ENCODE results near the gene VIPR2. TPM values are rescaled to one million over a fixed set of nuclear protein-coding genes. Genes with fewer than 3 reads are reported as not detected.

The VIPR2 gene
- total and polyA plus RNA-seq, 9 donors = 6.7 to 11.3 (median 8.6) TPM

DNA sequence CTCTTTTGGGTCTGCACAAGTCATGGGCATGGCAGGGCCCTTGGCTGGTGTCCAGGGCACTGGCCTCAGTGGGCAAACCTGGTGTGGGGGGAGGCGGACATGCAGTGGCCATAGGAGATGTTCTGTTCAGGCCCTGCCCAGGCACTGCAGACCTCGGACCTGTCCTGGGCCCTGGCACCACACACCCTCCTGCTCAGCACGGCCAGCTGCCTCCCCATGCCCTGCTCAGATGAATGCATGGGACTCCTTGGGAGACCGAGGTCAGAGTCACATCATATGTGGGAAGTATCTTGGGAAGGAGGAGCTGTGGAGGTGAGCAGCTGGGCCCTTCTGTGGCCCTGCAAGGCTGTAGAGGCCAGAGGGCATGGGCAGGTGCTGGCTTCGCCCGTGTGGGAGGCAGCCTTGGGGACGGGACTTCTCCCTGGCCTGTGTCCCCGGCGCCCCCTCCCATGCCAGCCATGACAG, 130.8 kb downstream of the VIPR2 start:
- 78% methylated on average over 3 of the region's 9 CpGs for WGBS (ENCODE audit: insufficient coverage)
- Histone ChIP-seq H3K27me3 (ENCODE audit: control insufficient read depth, insufficient read depth, low read length) (peaks cover 2% of the 10 kb centered on the region), H3K27ac (ENCODE audit: low read length) (no peak overlapping the region), H3K4me3 (ENCODE audit: low read length) (no peak overlapping the region), H3K9me3 (replicated peaks; ENCODE audit: control insufficient read depth, low read depth, low read length) (no peaks in the 10 kb centered on the region), H3K4me1 (ENCODE audit: control insufficient read depth, insufficient read depth, low read length) (peaks cover 59% of the 10 kb centered on the region), H3K36me3 (ENCODE audit: control insufficient read depth, insufficient read depth, low read length) (no peaks in the 10 kb centered on the region)
- no peak for DNase-seq

DNA sequence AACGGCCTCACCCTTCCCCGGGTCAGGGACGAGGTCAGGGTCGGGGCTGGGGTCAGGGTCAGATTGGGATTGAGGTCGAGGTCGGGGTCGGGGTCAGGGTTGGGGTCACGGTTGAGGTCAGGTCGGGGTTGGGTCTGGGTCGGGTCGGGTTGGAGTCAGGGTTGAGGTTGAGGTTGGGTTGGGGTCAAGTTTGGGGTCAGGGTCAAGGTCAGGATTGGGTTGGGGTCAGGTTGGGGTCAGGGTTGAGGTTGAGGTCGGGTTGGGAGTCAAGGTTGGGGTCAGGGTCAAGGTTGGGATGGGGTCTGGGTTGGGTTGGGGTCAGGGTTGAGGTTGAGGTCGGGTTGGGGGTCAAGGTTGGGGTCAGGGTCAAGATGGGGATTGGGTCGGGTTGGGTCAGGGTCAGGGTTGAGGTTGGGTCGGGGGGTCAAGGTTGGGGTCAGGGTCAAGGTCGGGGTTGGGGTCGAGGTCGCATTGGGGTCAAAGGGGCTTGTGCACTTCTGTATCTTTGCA, 131.4 kb downstream of the VIPR2 start:
- DNase-seq = no peak
- Histone ChIP-seq H3K4me1 (ENCODE audit: control insufficient read depth, insufficient read depth, low read length) (peaks cover 64% of the 10 kb centered on the region), H3K36me3 (ENCODE audit: control insufficient read depth, insufficient read depth, low read length) (no peaks in the 10 kb centered on the region), H3K4me3 (ENCODE audit: low read length) (no peak overlapping the region), H3K27me3 (ENCODE audit: control insufficient read depth, insufficient read depth, low read length) (peaks cover 2% of the 10 kb centered on the region), H3K9me3 (replicated peaks; ENCODE audit: control insufficient read depth, low read depth, low read length) (no peaks in the 10 kb centered on the region), H3K27ac (ENCODE audit: low read length) (no peak overlapping the region)
- WGBS (ENCODE audit: insufficient coverage) = 86% methylated on average over 17 of the region's 18 CpGs

DNA sequence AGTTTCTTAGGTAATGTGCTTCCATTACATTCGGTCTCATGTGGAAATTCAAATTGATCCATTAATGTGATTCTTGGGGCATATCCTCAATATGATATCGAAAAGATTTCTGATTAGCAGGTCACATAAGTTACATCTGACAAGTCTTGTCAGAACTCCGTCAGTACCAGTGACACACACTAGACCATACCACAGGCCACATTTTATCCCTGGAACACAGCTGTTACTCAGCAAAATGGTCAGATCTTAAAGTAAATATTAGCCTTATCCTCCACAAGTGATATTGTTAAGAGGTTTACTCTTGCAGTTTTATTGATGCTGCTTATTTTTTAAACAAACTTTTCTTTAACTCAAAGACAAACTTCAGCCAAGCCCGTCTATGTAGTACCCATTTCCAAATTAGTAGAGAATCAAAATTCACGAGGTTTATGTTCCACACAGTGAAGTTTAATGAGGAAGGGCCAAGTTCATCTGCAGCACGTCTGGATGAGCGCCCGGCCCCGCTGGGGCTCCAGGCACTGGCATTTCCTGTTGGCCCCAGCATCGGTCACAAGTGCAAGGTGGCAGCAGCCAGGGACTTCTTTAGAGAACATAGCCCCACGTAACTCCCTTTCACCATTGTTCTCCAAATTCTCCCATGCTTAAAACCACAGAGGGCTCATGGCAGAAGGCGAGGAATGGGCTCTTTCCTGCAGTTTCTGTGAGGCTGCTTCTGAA, 132.2 kb downstream of the VIPR2 start:
- H3K27ac ChIP-seq (ENCODE audit: low read length) = no peak overlapping the region
- H3K27me3 ChIP-seq (ENCODE audit: control insufficient read depth, insufficient read depth, low read length) = peaks cover 2% of the 10 kb centered on the region
- H3K4me1 ChIP-seq (ENCODE audit: control insufficient read depth, insufficient read depth, low read length) = peaks cover 71% of the 10 kb centered on the region
- peak; percentile 60 for DNase-seq
- H3K9me3 ChIP-seq (replicated peaks; ENCODE audit: control insufficient read depth, low read depth, low read length) = no peaks in the 10 kb centered on the region
- H3K4me3 ChIP-seq (ENCODE audit: low read length) = no peak overlapping the region
- H3K36me3 ChIP-seq (ENCODE audit: control insufficient read depth, insufficient read depth, low read length) = no peaks in the 10 kb centered on the region
- 44% methylated on average over 4 of the region's 12 CpGs for WGBS (ENCODE audit: insufficient coverage)

DNA sequence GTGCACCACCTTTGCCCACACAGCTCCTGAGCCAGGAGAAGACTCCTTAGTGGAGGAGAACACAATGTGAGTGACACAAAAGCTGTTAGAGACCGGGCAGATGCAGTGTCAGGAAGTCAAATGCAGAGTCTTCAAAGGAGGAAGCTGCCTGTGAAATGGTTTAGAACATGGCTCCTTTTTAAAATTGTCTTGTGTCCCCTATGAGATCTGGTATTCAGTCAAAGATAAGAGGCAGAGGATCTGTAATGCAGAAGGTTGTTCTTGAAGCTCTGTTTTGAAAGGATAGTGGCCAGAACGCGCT, 133.0 kb downstream of the VIPR2 start:
- peaks cover 2% of the 10 kb centered on the region for H3K27me3 ChIP-seq (ENCODE audit: control insufficient read depth, insufficient read depth, low read length)
- 33% methylated on average over 1 of the region's 3 CpGs for WGBS (ENCODE audit: insufficient coverage)
- peaks cover 80% of the 10 kb centered on the region for H3K4me1 ChIP-seq (ENCODE audit: control insufficient read depth, insufficient read depth, low read length)
- H3K27ac ChIP-seq (ENCODE audit: low read length) = no peak overlapping the region
- H3K9me3 ChIP-seq (replicated peaks; ENCODE audit: control insufficient read depth, low read depth, low read length) = no peaks in the 10 kb centered on the region
- H3K4me3 ChIP-seq (ENCODE audit: low read length) = no peak overlapping the region
- no peaks in the 10 kb centered on the region for H3K36me3 ChIP-seq (ENCODE audit: control insufficient read depth, insufficient read depth, low read length)
- no peak for DNase-seq

DNA sequence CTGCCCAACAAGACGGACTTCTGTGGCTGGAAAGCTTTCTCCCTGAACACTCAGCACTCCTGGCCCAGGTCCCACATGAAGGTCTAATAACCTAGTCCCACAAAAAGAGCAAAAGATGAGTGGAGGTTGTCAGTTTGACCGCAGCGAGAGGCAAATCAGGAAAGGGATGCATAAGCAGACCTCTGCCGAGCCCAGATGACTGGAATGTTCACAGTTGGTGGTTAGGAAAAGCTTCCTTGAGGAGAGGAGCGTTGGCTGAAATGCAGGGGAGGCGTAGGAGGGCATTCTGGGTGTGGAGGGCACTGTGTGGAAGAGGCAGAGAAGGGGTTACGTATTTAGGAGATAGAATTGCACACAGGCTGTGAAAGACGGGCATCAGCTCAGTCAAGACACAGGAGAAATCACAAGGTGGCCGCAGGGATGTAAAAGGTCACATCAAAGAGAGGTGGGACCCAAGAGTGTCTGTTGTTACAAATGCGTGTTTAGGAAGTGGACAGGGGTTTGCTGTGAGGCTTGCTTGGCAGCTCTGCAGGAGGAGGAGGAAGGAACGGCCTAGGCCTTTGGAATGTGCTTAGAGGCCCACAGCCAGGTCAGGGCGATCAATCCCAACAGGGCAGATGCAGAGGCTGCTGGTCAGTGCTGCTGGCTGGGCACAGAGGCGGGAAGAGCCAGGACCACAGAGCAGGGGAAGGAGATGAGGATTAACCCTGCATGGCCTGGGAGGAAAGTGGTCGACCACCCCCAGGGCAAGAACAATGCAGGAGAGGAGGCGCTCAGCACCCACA, 133.5 kb downstream of the VIPR2 start:
- H3K36me3 ChIP-seq (ENCODE audit: control insufficient read depth, insufficient read depth, low read length) = no peaks in the 10 kb centered on the region
- H3K27me3 ChIP-seq (ENCODE audit: control insufficient read depth, insufficient read depth, low read length) = peaks cover 2% of the 10 kb centered on the region
- no peak overlapping the region for H3K4me3 ChIP-seq (ENCODE audit: low read length)
- no peak for DNase-seq
- WGBS (ENCODE audit: insufficient coverage) = 61% methylated on average over 12 of the region's 15 CpGs
- H3K27ac ChIP-seq (ENCODE audit: low read length) = no peak overlapping the region
- H3K9me3 ChIP-seq (replicated peaks; ENCODE audit: control insufficient read depth, low read depth, low read length) = no peaks in the 10 kb centered on the region
- H3K4me1 ChIP-seq (ENCODE audit: control insufficient read depth, insufficient read depth, low read length) = peaks cover 81% of the 10 kb centered on the region

DNA sequence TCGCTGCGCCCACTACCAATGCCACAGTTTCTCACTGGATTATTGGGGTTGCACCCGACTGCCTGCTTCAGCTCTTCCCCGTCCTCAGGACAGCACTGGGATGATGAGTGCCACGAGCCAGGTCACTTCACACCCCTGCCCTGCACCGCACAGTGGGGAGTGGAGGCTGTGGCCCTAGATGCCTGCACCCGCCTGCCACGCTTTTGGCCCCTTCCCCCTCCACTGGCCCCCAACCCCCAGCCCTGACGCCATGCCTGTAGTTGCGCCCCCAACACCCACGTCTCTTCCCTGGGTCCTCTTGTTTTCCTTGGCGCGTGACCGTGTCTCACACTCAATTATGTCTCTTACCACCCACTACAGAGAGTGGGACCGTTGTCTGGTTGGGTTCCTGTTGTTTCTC, 134.3 kb downstream of the VIPR2 start:
- 85% methylated on average over 8 of the region's 15 CpGs for WGBS (ENCODE audit: insufficient coverage)
- Histone ChIP-seq H3K36me3 (ENCODE audit: control insufficient read depth, insufficient read depth, low read length) (no peaks in the 10 kb centered on the region), H3K27ac (ENCODE audit: low read length) (no peak overlapping the region), H3K9me3 (replicated peaks; ENCODE audit: control insufficient read depth, low read depth, low read length) (no peaks in the 10 kb centered on the region), H3K27me3 (ENCODE audit: control insufficient read depth, insufficient read depth, low read length) (peaks cover 2% of the 10 kb centered on the region), H3K4me1 (ENCODE audit: control insufficient read depth, insufficient read depth, low read length) (peaks cover 74% of the 10 kb centered on the region), H3K4me3 (ENCODE audit: low read length) (no peak overlapping the region)
- no peak for DNase-seq

DNA sequence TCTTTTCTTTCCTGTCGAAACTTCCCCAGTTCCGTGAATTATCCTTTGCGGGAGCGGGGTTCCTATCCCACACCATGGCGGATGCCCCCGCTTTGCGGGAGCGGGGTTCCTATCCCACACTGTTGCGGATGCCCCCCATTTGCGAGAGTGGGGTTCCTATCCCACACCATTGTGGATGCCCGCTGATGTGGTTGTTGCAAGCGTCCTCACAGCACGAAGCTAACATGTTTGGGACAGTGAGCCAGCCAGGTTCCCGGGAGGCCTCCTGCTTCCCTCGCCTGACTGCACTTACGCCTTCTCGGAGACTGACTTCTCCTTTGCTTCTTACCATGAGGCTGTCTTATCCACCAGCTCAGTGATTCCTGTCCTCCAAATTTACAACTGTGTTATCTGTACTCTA, 134.7 kb downstream of the VIPR2 start:
- no peak for DNase-seq
- H3K4me1 ChIP-seq (ENCODE audit: control insufficient read depth, insufficient read depth, low read length) = peaks cover 69% of the 10 kb centered on the region
- H3K9me3 ChIP-seq (replicated peaks; ENCODE audit: control insufficient read depth, low read depth, low read length) = no peaks in the 10 kb centered on the region
- no peak overlapping the region for H3K27ac ChIP-seq (ENCODE audit: low read length)
- H3K4me3 ChIP-seq (ENCODE audit: low read length) = no peak overlapping the region
- H3K27me3 ChIP-seq (ENCODE audit: control insufficient read depth, insufficient read depth, low read length) = peaks cover 2% of the 10 kb centered on the region
- H3K36me3 ChIP-seq (ENCODE audit: control insufficient read depth, insufficient read depth, low read length) = no peaks in the 10 kb centered on the region
- whole genome bisulfite sequencing (ENCODE audit: insufficient coverage) = 84% methylated on average over 17 of the region's 17 CpGs

DNA sequence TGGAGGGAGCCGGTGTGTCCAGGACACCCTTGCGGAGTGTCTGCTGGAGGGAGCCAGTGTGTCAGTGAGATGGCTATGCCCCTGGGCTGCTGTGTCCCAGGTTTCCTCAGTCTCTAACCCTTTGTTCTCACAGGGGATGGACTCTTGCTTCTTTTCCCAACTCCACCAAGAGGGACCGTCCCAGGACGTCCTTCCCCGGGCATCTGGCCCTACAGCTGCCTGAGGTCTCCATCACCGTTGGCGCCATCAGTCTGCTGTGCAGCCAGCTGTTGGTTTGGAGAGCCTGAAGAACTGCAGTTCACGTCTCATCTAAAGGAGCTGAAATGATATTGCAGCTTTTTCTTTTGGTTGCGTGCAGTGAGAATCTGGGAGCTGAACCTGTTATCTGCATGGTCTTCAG, 136.2 kb downstream of the VIPR2 start:
- peaks cover 2% of the 10 kb centered on the region for H3K27me3 ChIP-seq (ENCODE audit: control insufficient read depth, insufficient read depth, low read length)
- H3K9me3 ChIP-seq (replicated peaks; ENCODE audit: control insufficient read depth, low read depth, low read length) = no peaks in the 10 kb centered on the region
- H3K36me3 ChIP-seq (ENCODE audit: control insufficient read depth, insufficient read depth, low read length) = no peaks in the 10 kb centered on the region
- no peak overlapping the region for H3K4me3 ChIP-seq (ENCODE audit: low read length)
- WGBS (ENCODE audit: insufficient coverage) = 82% methylated on average over 8 of the region's 9 CpGs
- H3K4me1 ChIP-seq (ENCODE audit: control insufficient read depth, insufficient read depth, low read length) = peaks cover 54% of the 10 kb centered on the region
- peak; percentile 72 for DNase-seq
- H3K27ac ChIP-seq (ENCODE audit: low read length) = peak overlapping the region; percentile 93

DNA sequence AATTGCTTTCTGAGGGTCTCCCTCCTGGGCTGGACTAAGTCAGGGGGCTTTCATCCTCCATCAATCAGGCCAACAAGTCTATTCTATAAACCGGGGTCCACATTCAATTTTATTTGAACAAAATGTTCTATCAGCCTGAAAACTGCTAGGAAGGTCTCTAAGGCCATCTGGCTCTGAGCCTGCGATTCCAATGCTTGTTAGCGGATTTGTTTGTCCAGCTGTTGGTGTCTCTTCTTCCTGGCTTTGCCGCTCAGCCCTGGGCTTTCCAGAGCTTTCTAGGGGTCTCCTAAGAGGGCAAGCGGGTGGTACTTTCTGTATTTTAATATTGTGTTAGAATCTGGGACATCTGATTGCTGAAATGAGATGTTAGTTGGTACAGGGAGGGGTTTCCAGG, 136.7 kb downstream of the VIPR2 start:
- H3K9me3 ChIP-seq (replicated peaks; ENCODE audit: control insufficient read depth, low read depth, low read length) = no peaks in the 10 kb centered on the region
- H3K27me3 ChIP-seq (ENCODE audit: control insufficient read depth, insufficient read depth, low read length) = peaks cover 2% of the 10 kb centered on the region
- peaks cover 52% of the 10 kb centered on the region for H3K4me1 ChIP-seq (ENCODE audit: control insufficient read depth, insufficient read depth, low read length)
- H3K4me3 ChIP-seq (ENCODE audit: low read length) = no peak overlapping the region
- H3K27ac ChIP-seq (ENCODE audit: low read length) = peak overlapping the region; percentile 93
- peak; percentile 89 for DNase-seq
- 42% methylated on average over 4 of the region's 5 CpGs for WGBS (ENCODE audit: insufficient coverage)
- H3K36me3 ChIP-seq (ENCODE audit: control insufficient read depth, insufficient read depth, low read length) = no peaks in the 10 kb centered on the region

DNA sequence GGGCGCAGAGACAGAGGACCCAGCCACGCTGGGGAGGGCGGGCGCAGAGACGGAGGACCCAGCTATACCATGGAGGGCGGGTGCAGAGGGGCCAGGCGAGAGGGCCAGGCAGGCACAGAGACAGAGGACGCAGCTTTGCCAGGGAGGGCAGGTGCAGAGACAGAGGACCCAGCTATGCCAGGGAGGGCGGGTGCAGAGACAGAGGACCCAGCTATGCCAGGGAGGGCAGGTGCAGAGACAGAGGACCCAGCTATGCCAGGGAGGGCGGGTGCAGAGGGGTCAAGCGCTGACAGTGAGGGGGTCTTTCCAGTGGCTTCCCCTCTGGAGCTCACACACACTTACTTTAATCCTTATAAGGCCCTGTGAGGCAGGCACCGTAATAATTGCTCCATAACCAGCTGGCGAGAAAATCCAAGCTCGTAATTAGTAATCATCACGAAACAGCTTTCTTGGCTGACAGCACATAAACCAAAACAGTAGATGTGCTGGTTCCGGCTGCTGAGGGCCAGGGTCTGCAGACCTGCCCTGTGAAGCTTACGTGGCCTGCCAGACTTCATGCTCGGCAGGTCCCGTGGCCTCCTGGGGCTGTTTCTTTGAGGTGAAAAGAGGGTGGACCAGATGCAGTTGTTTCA, 137.2 kb downstream of the VIPR2 start:
- no peak overlapping the region for H3K4me3 ChIP-seq (ENCODE audit: low read length)
- WGBS (ENCODE audit: insufficient coverage) = 75% methylated on average over 13 of the region's 19 CpGs
- DNase-seq = peak; percentile 82

More for the DNA sequence above, 137.2 kb downstream of the VIPR2 start:
- H3K4me1 ChIP-seq (ENCODE audit: control insufficient read depth, insufficient read depth, low read length) = peaks cover 48% of the 10 kb centered on the region
- peaks cover 2% of the 10 kb centered on the region for H3K27me3 ChIP-seq (ENCODE audit: control insufficient read depth, insufficient read depth, low read length)
- H3K27ac ChIP-seq (ENCODE audit: low read length) = peak overlapping the region; percentile 93
- H3K9me3 ChIP-seq (replicated peaks; ENCODE audit: control insufficient read depth, low read depth, low read length) = no peaks in the 10 kb centered on the region
- no peaks in the 10 kb centered on the region for H3K36me3 ChIP-seq (ENCODE audit: control insufficient read depth, insufficient read depth, low read length)

Data from muscle of leg (tissue), 11 donors.